Glomerular endothelial cell (primary cell): Measurements from ENCODE around the gene GABRB2. TPM values are rescaled to one million over a fixed set of nuclear protein-coding genes. Genes with fewer than 3 reads are reported as not detected.
"Not testable (repeated sequence)": the region's sequence is repeated elsewhere in the genome, so short reads cannot be mapped to it uniquely, and the experiment has no call there.

Source experiments
- DNase-seq: peaks from one replicate; pipeline ENCODE4 v3.0.0-alpha.2; 2011; ENCODE audit warnings: low read depth, low spot score; ENCODE audit errors: extremely low read depth
- total RNA-seq: library from RNA; depleted of rRNA; stranded (reverse); fragments of >200 nt; gene quantifications from 2 replicates; pipeline ENCODE4 v1.2.3, GENCODE V29; 2015

The GABRB2 gene
- not detected in 2 replicates for total RNA-seq

- peak; percentile 14 for DNase-seq
These were observed at the start of gene GABRB2 for GRCh38 chr5:161546470-161547301. Gene GABRB2 (minus strand): TSS chr5:161546725. CDS start chr5:161546643, 82 bp downstream.

GRCh38 chr5:161585798-161586197 is 39.3 kb upstream of the GABRB2 start:
- DNase-seq, result no peak

GRCh38 chr5:161580621-161581020 is 34.1 kb upstream of the GABRB2 start:
- DNase-seq, result no peak

DNA sequence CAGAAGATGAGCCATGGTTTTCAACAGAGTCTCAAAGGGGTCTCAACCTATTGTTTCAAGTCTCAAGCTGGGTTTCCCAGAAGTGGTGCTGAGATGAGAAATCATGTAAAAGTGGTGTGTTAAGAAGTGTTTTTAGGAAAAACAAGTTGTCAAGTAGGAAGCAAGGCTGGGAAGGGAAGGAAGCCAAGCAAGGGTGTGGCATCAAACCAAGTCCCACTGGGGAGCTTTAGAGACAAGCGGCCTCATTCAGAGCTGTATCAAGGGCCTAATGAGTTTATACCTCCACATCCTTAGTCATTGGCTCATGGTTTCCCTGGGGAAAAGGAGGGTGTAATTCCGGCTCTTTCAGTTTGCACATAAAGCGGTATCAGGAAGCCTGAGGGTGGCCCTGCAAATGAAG is 26.4 kb upstream of the GABRB2 start:
- DNase-seq, result no peak

DNA sequence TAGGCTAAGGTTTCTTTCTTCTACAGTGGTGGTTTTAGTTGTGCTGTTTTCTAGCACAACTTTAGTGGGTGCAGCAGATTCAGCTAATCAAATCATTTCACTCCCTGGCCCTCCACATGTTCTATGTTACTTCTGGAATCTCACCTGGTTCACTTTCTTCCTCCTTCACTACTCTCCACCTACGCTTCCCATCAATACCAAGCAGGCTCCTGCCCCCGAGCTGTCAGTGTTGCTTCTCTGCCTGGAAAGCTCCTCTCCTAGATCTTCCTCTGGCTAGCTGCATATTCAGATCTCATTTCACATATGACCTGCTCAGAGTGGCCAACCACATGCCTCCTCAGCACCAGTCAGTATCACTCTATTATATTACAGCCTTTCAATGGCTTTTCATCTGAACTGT is 19.6 kb upstream of the GABRB2 start:
- no peak for DNase-seq

DNA sequence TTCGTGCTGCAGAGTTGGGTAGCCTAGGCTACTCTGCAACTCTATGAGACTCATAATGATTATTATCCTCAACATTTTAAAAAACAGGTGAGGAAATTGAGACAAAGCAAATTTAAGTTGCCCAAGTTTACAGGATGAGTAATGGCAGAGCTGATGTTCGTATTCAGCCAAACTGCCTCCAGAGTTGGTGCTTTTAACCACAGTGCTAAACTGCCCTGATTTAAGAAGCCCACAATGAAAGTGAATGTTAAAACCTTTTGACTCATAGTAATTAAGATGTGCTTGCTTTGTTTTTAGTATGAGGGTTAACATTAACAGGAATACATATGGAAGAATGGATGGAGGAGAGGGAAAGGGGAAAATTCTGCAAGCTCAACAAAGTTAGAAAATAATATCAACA is 15.9 kb upstream of the GABRB2 start:
- no peak for DNase-seq

DNA sequence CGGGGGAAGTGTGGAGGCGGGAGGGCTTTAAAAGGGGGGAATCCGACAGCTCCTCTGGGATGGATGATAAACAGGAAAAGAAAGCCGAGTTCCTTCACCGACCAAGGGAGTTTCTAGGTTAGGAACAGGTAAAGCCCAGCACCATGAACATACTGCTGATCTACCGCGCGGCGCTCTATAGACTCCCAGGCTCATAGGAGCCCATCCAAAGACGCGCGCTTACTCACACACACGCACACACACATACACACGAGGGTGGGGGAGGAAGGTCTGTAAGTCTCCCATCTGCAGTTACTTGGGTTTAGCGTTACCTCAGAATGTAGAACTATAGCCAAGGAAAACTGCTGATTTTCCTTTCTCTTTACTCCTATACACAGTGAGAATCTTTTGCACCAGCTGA is 2.6 kb upstream of the GABRB2 start:
- no peak for DNase-seq

- DNase-seq, result no peak
These were observed 2.1 kb upstream of the GABRB2 start for GRCh38 chr5:161548487-161549094.

DNA sequence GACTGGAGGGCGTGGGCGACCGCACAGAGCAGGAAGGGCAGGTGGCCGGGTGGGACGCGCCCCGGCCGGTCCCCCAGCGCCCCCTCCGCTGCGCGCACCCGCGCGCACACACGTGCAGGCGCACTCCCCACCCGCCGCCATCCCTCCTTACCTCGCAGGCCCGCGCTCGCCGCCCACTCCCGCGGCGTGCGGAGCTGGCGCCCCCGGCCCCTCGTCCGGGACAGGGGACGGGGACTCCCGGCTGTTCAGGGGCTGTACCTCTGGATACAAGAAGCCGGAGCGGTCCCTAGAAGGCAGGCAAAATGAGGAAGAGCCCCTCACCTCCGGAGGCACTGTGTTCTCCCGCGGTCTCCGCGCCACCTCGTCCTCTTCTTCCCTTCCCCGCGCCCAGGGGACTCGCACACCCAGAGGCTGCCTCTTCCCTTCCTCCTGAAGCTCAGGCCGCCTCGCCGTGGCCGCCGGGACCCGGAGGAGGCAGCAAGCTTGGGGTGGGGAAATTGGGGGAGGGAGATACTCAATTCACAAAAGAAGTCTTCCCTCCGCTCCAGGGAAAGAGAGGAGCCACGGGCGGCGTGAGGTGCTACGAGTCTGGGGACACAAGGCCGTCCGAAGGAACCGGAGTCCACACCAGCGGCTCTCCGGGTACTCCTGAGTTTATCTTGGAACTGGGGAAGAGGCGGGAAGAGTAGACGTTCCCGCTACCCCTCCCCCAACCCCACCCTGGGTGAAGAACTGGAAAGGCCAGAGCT is 1.4 kb upstream of the GABRB2 start:
- DNase-seq, result no peak

DNA sequence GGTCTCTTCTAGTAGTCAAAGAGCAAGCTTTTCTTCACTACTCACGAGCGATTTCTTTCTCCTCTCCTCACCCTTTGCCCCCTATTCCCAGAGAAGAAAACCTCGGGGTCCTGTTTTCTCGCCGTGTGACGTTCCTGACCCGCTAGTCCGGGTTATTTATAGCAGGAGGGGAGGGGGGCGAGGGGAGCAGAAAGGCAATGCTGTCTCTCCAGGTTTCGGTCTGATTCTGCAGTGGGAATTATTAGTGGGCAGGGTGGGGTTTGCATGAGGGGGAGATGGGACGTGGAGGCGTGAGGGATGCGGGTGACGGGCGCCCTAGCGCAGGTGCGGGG is 847 bp upstream of the GABRB2 start:
- DNase-seq, result no peak

- no peak for DNase-seq
These were observed 443 bp downstream of the GABRB2 start for GRCh38 chr5:161546095-161546469.

DNA sequence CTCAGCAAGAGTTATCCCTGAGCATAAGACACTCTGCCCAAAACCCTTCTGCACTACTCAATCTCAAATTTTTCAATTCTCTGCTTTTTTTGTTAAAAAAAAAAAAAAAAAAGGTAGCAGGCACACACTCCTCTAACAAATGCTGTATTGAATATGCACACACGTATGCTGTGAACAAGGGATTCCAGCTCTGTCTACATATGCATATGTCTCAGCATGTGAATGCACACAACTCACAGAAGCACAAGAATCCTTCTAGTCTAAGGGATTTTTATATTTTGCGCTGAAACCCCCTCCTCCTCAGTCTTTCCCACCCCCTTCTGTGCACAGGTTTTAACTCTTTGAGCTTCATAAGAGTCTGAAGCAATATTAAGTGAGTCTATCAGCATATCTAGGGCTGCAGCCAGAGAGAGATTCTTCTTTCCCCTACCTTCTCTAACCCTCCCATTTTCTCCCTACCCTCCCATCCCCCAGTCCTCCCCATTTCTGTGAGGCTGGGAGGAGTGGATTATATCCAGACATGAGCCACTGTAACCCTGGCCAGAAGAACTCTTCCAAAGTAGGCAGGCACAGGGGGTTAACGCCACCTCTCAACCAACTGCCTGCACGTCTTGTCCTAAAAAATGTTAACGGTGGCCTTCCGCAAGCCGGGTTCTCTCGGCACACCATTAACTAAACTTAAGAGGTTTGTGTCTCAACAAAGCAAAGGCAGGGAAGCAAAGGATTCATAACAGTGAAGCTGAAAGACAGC is 1.0 kb downstream of the GABRB2 start:
- DNase-seq, result no peak

- peak; percentile 7 for DNase-seq
These were observed 2.2 kb downstream of the GABRB2 start for GRCh38 chr5:161544350-161544765.

GRCh38 chr5:161539016-161539415 is 7.5 kb downstream of the GABRB2 start:
- DNase-seq, result no peak

- no peak for DNase-seq
These were observed 10.8 kb downstream of the GABRB2 start for GRCh38 chr5:161535762-161536161.

GRCh38 chr5:161530700-161531099 is 15.8 kb downstream of the GABRB2 start:
- DNase-seq, result no peak

DNA sequence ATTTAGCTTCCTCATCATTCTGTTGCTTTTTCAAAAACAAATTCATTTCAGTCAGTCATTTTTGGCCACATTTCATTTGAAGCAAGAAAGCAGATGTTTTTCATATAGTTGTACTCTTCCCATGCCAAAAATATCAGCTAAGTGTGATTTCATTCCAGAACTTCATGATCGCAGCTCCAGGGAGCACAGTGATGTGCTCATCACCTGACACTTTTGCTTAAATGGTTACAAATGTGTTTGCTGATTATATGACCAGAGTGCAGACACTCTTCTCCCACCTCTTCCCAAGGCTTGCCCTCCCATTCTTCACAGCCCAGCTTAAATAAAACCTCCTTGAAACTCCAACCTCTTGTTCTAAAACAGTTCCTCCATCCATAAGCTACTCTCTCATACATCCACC is 32.6 kb downstream of the GABRB2 start:
- DNase-seq, result no peak

- no peak for DNase-seq
These were observed 38.9 kb downstream of the GABRB2 start for GRCh38 chr5:161507591-161507990.

- not testable (repeated sequence) for DNase-seq
These were observed 41.4 kb downstream of the GABRB2 start for GRCh38 chr5:161505160-161505559.

DNA sequence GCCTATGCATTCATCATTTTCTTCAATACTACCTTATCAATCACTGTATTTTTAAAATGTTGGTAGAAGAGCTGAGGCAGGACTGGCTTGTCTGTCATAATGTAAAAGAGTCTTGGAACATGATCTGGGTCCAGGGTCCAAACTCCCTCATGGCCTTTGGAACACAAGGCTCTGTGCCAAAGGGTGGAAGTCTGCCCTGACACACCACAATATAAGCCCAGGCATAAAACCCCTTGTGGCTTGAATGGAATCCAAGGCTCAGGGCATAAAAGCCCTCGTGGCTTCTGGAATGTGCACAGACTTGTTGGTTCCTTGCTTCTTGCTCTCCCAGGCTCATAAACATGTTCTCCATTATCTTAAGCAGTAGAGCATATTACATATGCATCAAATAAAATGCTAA is 48.0 kb downstream of the GABRB2 start:
- DNase-seq, result no peak

- DNase-seq, result no peak
These were observed 62.8 kb downstream of the GABRB2 start for GRCh38 chr5:161483721-161484120.
